Measurements from ENCODE around the gene CTSD.

The CTSD gene

DNA sequence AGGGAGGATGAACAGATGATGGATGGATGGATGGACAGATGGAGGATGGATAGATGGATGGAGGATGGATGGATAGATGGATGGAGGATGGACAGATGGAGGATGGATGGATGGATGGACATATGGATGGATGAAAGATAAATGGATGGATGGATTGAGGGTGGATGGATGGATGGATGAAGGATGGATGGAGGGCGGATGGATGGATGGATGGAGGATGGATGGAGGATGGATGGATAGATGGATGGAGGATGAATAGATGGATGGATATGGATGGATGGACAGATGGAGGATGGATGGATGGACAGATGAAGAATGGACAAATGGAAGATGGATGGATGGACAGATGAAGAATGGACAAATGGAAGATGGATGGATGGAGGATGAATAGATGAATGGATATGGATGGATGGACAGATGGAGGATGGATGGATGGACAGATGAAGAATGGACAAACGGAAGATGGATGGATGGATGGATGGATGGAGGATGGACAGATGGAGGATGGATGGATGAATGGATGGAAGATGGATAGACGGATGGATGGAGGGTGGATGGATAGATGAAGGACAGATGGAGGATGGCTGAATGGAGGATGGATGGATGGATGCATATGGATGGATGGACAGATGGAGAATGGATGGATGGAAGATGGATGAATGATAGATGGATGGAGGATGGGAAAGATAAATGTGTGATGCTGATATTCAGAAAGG lies 20.7 kb downstream of the CTSD start:
- DNase-seq: no peak

DNA sequence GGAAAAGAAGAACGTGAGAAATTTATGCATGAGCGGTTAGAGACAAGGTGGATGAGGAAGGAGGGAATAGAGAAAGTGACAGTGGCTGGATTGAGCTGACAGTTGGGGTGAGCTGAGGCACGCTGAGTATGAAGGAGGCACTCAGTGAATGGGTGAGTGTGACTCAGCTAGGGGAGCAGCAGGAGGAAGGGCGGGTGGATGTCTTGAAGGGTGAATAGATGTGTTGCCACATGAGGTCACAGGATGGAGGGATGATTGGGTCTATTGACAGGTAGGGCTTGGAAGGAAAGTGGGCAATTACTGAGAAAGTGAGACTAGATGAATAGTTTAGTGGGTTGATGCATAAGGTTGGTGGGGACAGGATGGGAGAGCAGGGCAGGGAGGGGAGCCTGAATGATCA lies 21.4 kb downstream of the CTSD start:
- no peak for DNase-seq

DNA sequence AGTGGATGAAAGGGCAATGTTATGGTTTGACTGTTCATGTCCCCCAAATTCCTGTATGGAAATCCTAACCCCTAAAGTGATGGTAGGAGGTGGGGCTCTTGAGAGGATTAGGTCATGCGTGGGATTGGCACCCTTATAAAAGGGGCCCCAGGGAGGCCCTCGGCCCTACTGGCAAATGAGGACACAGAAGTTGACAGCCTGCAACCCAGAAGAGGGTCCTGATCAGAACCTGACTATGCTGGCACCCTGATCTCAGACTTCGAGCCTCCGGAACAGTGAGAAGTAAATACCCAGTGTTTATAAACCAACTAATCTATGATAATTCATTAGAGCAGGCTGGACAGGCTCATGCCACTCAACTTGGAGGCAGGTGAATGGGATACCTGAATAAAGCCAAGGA lies 22.0 kb downstream of the CTSD start:
- no peak for DNase-seq

DNA sequence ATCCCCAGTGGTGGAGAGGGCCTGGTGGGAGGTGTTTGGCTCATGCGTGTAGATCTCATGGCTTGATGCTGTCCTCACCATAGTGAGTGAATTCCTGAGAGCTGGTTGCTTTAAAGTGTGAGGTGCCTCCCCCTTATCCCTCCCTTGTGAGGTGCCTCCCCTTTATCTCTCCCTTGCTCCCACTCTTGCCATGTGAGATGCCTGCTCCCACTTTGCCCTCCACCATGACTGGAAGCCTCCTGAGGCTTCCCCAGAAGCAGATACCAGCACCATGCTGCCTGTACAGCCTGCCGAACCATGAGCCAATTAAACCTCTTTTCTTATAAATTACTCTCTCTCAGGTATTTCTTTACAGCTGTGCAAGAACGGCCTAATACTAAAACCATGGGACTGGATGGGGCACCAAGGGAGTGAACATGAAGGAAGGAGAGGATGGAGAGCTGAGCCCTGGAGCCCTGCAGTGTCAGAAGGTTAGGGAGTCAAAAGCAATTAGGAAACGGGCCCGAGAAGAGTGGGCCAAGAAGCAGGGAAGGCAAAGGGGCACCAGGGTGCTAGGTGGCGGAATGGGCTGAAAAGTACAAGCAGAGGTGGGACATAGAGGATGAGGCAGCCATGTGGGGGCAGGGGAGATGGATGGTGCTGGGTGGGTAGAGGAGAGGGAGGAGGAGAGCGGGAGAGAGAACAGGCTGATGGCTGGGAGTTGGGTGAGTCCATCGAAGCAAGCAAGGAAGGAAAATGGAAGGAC lies 22.8 kb downstream of the CTSD start:
- DNase-seq: no peak

DNA sequence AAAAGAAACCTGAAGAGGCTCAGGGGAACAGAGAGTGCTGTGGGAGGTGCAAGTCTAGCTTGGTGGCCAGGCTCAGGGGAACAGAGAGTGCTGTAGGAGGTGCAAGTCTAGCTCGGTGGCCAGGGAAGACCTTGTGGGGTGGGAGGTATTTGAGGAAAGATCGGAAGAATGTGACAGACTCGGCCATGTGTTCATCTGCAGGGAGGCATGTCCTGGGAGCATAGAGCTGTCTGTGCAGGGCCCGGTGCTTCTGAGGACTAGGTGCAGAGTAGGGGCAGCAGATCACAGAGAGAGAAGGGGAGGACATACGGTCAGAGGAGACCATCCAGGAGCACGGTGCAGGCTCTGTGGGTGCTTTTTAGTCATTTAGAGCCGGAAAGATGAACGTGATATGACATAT lies 24.2 kb downstream of the CTSD start:
- no peak for DNase-seq

DNA sequence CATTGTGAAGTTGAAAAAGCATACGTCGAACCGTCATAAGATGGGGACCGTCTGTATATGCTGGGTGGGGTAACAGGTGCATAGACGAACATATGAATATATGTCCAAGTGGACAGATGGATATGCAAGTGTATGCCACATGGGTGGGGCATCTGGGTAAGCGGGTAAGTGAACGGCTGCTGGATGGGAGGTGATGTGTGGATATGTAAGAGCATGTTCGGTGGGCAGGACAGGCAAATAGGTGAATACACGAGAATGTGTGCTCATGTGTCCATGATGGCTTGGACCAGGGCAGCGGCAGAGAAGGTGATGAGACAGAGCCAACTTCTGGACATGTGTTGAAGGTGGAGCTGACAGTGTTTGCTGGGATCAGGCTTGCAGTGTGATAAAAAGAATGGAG lies 25.3 kb downstream of the CTSD start:
- no peak for DNase-seq

DNA sequence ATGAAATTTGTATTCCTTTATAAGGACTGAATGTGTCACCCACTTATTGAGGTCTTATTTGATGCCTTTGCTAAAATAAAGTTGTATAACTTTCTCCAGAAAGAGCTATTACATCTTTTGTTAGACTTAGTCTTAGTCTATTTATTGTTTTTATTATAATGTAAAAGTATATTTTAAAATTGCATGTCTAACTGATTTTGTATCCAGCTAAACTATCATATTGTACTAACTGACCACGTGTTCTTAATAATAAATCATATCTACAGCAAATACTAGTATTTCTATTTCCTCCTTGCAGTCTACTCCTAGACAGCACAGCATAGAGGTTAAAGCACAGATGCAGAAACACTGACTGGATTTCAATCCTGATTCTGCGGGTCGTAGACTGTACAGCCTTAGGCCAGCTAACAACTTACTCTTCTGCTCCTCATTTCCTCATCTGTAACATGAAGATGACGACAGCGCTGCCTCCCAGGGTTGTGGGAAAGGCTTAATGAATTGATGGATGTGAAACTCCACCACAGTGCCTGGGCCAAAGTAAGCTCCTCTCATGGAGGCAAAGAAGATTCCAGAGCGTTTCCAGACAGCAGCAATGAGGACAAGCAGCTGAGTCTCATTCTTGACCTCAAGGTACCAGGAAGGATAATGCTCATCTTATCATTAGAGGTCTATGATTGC lies 26.5 kb downstream of the CTSD start:
- DNase-seq: no peak

DNA sequence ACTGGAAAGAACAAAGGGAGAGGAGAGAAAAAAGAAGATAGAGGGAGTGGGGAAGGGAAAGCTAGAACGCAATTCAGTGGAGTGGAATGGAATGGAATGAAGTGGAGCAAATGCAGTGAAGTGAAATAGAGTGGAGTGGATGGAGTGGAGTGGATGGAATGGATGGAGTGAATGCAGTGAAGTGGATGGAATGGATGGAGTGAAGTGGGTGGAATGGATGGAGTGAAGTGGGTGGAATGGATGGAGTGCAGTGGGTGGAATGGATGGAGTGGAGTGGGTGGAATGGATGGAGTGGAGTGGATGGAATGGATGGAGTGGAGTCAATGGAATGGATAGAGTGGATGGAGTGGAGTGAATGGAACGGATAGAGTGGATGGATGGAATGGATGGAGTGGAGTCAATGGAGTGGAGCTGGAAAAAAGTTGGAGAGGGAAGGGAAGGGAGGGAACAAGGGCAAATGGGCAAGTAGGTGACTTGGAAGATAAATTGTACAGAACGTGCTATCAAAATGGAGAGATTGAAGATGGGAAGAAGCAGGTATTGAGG lies 27.2 kb downstream of the CTSD start:
- DNase-seq: no peak

DNA sequence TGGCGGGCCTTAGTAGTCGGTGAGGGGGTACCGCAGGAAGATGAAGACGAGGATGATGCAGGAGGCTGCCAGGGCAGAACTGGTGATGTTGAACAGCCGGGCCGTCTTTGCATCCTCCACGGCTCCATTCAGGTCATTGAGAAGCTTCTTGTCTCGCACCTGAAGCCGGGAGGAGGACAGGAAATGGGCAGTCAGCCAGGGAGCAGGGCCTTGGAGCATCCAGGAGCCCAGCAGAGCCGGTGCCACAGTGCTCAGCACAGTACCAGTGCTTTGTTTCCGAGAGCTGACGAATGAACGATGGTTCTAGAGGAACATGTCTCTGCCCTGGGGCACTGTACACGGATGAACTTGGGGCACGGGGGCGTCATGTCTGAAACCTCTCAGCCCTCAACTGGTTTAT lies 28.5 kb downstream of the CTSD start:
- no peak for DNase-seq

DNA sequence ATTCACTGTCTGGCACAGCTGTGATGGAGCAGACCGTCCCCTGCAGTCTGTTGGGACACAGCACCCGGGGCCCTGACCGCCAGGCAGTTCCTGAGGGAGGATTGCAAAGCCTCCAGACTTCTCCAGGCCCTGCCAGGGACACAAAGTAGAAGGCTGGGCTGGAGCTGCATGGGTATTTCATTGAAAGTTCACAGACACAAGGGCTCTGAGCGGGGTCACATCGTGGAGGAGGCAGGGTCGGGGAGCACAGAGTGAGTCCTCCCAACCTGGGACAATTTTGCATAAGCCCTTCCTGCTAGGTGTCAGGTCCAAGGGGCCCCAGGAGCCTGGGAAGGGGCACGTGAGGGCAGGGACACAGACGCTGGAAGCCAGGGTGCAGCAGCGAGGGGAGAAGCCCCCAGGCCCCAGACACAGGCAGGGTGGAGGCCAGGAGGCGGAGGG lies 29.1 kb downstream of the CTSD start:
- DNase-seq: no peak

DNA sequence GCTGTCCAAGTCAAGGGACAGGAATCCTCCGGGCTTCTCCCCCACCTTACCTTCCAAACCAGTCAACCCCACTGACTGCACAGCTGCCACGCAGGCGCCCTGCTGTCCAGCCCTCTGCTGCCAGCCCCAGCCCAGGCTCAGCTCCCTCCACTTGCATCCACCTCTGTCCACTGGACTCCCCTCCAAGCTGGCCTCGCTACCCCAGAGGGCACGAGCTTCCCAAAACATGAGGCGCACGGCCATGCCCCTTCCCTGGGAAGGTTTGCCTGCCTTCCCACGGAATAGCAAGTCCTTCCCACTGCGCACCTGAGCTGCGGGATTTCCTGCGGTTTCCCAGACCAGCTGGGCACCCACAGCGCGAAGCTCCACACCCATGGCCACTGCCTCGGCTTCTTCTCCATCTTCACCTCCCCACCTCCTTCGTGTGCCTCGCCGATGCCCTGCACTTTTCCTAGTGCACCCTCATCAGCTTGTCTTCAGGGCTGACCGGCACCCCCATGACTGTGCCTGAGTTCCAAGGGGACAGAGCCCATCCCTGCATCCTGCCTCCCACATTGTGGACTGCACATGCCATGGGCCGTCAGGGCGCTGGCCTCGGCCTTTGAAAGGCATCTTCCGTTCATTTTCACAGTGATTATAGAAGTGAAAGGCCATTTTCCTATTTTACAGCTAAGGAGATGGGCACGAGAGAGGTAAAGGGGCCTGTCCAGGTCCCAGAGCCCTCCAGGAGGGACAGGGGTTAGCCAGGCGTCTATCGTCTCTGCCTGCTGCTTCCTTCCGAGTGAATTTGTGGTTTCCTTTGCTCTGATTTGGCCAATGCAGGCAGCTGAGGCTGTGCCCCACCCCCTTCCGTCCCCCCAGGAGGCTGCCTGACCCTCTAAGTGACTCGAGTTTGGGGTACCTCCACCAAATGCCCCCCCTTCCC lies 29.7 kb downstream of the CTSD start:
- no peak for DNase-seq

DNA sequence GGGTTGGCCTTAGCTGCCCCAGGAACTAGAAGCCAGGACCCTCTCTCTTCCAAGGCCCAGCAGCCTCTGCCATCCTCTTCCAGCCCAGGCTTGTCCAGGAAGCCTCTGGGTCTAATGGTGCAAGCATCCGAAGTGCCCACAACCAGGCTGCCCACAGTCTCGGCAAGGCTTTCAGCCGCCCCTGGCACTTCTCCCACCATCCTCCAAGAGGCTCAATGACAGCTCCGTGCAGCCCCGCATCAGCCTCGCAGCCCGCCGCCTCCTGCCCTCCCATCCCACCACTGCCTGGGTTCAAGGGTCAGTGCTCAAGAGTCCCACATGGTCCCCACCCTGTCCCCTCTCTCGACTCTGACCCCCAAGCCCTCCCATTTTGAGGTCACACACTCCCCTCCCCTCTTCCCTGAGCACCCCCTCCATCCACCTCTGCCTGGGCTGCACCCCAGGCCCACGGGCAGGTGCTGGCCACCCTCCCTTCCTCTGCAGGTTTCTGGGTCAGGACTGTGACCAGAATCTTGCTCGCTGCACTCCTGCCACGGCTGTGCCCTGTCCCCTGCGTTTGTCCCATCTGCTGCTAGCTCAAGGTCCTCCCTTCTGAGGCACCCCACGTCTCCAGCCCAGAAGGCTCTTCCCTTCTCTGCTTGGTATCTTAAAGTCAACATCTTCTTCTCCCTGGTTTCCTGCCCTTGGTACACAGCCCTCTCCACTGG lies 30.6 kb downstream of the CTSD start:
- no peak for DNase-seq

DNA sequence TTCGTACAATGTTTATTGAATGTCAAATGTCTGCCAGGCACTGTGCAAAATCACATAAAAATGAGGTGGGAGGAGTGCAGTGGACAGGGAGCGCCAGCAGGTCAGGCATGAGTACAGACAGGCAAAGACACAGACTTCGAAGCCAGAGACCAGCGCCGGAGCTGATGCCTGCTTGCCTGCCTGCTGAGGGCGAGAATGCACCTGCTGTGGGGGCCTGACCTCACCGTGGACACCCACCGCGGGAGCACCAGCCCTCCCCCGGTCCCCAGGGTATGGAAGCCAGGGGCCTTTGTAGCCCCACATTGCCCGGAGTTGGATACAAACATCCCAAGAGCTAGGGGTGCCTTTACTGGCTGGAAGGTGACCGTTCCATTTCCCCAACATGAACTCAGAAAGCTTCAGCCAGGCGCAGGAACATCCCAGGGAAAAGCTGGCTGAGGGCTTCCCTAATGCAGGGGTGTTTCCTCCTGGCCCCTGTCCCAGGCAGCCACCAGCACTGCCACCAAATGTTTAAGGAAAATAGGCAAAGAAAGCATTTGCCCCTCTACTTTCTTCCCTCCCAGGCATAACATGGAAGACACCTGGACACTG lies 31.2 kb downstream of the CTSD start:
- no peak for DNase-seq

DNA sequence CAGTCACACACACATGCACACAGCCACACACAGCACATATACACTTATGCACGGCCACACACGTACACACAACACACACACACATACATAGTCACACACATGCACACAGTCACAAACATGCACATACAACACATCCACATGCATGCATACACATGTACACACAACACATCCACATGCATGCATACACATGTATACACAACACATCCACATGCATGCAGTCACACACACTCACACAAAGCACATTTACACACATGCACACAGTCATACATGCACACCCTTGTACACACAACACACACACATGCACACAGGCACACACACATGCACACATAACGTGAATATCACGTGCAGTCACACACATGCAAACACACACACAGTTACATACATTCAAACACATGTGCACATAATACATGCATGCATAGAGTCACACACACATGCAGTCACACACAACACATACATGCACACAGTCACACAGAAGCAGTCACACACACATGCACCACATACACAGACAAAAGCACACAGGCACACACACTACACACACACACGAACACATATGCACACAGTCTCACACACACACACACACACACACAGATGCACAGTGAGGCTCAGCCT lies 32.2 kb downstream of the CTSD start:
- DNase-seq: no peak

DNA sequence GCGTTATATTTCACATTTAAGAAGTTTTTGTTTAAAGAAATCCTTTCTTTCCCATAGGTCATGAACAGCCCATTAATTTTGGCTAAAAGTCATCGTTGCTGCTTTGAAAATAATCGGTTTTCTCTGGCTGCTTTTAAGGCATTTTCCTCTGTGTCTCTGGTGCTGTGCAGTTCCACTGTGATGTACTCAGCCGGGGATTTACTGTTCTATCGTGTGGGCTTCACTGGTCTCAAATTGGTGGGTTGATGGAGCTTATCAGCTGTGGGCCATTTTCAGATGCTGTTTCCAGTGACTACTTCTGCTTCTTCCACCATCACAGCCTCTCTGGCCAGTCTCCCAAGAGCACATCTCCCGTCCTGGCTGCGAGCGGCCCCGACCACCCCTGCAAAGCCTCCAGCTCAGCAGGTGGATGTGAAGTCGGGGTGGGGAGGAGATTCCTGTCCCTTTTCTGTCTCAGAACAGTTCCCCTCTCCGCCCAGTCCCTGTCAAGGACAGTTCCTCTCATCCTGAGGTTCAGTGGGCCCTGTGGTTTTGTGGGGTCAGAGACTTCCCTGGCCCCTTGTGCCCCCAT lies 33.6 kb downstream of the CTSD start:
- DNase-seq: no peak

DNA sequence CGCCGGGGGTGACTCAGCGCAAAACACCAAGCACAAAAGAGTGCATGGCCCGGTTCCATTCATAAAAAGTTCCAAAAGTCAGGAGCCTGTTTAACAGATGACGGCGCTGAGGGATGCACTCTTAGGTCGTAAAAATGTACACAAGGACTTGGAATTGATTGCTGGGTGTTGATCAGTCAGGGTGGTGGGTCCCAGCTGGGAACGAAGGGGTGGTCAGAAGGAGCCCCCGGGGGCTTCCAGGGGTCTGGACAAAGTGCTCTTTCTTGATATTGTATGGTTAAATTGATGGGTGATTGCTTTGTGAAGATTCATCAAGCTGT lies 34.1 kb downstream of the CTSD start:
- no peak for DNase-seq

DNA sequence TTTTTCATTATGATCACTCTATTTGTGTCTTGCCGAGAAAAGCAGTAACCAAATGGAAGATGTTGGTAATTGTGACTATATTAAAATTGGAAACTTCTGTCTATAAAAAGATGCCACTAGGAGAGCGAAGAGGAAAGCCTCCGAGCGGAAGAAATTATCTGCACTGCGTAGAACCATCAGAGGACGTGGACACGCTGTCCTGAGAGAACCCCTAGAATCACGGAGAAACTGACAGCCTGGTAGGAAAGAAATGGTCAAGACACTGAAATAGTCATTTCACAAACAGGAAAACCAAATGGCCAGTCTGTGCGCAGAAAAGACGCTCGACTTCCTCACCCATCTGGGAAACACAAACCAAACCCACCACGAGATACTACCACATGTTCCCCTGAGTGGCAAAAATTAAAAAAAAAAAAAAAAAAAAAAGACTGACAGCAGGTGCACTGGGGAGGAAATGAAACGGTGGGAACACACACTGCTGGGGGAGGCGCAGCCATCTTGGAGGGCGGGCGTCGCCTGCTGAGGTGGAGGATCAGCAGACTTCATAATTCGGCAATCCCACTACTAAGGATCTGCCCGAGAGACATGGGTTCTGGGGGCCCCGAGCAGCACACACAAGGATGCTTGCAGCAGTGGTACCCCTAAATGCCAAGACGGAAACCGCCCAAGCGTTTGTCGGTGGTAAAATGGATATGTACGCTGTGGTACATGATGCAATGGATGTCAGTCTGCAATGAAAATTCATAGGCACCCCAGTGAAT lies 34.6 kb downstream of the CTSD start:
- DNase-seq: no peak

DNA sequence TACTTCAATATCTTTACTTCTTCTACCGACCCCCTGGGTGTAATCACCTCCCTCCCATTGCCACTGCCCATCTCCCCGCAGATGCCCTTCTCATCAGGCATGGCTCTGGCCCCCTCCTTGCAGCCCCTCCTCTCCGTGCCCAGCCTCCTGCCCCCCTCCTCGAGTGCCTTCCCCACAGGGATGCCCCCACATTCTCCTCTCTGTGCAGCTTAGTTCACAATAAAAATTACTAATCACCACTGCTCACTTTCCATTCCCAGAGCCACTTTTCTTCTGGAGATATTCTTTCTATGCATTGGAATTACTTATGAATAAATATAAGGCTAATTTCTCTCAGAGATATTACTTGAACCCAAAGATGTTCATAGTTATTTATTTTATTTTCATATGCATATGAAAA lies 35.4 kb downstream of the CTSD start:
- DNase-seq: no peak

DNA sequence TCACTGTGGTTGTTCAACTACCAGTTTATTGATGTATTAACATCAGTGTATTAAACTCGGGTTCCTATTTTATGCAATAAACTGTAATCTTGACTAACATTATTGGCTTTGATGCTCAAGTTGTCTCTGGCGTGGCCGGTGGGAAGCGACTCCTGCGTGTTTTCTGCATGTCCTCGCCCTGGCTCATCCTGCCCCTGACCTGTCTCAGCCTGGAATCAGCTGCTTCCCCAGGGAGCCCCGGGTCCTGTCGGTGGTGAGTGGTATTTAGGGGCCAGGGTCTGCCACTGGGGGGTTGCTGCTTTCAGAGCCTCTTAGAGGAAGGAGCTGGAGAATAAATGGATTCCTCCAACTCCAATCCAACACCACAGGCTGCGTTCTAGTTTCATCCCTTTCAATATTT lies 35.9 kb downstream of the CTSD start:
- no peak for DNase-seq

DNA sequence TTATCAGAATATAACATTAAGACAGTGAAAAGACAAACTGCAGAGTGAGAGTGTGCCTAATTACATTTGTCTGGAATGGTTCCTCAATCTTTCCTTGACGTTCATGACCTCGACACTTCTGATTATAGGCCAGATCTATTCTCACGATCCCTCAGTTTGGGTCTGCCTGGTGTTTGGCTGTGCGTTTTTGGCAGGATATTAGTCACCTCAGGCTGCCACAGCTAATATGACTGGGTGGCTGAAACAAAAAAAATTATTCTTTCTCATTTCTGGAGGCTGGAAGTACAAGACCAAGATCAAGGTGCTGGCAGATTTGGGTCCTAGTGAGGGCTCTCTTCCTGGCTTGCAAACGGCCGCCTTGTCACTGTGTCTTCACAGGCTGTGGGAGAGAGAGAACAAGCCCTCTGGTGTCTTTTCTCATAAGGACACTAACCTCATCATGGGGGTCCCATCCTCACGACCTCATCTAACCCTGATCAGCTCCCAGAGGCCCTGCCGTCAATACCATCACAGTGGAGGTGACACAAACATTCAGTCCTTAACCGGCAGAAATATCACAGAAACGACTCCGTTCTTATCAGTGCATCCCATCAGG lies 36.5 kb downstream of the CTSD start:
- DNase-seq: no peak

Data from stimulated activated CD4-positive, alpha-beta T cell treated with anti-CD3 and anti-CD28 coated beads, Interleukin-4, amount 100 ng/mL, for 4 hours (primary cell).